Lower leg skin (tissue), 3 donors: ENCODE measurements around the gene FGG.

ENCODE experiments used
- CTCF ChIP-seq, 3 donors: fragments of 450-650 bp; IDR thresholded peaks; one replicate each; pipeline ENCODE4 v1.5.1; 2016; ENCODE audit warnings: antibody characterized with exemption in 3 of 3, mild to moderate bottlenecking in 3 of 3, moderate library complexity in 2 of 3
- POLR2A ChIP-seq, 2 donors: fragments of 450-650 bp; IDR thresholded peaks; one replicate each; pipeline ENCODE4 v1.6.1; 2016 to 2017; ENCODE audit warnings: antibody characterized with exemption in 2 of 2, mild to moderate bottlenecking in 1 of 2, moderate library complexity in 1 of 2

- TF ChIP-seq CTCF (IDR thresholded peaks at IDR 0.05), result no peak
- no peak for TF ChIP-seq POLR2A (IDR thresholded peaks at IDR 0.05)
These were observed 11.5 kb upstream of the FGG start for GRCh38 chr4:154623995-154624394.
